ENCODE measurements around the gene FNIP1. TPM values are rescaled to one million over a fixed set of nuclear protein-coding genes. Genes with fewer than 3 reads are reported as not detected.

The FNIP1 gene
- total and polyA plus RNA-seq, 9 of the 15 experiments (the other 6 are each of a cell fraction or from before 2014, with no cell fraction given), result 5.0 to 32.8 (median 18.4) TPM

GRCh38 chr5:131605086-131605485 is 191.7 kb downstream of the FNIP1 start:
- no peak overlapping the region for H3K4me2 ChIP-seq (ENCODE audit: insufficient read depth, low read length)
- no peaks in the 10 kb centered on the region for H3K9me1 ChIP-seq (ENCODE audit: control insufficient read depth, insufficient read depth, low read length)
- no TSS peak for BruUV-seq (replicated peaks)
- WGBS (ENCODE audit: insufficient coverage, low coverage, missing lambda C conversion rate), result 48% methylated on average over 2 of the region's 2 CpGs
- H3K4me3 ChIP-seq, result no peak overlapping the region
- peaks cover 64% of the 10 kb centered on the region for H3K79me2 ChIP-seq (ENCODE audit: control insufficient read depth, insufficient read depth, low read length)
- peaks cover 19% of the 10 kb centered on the region for H4K20me1 ChIP-seq (replicated peaks; ENCODE audit: control insufficient read depth, insufficient read depth, low read length)
- ChIA-PET CTCF (ENCODE audit: low intra/inter-chr PET ratio) (no interaction called here), POLR2A (interaction anchor here (0.6 to 0.7 kb wide), 2 partner anchors 11 to 25 kb away, joined by 3 read pairs; no protein-coding TSS in a partner anchor)
- H2AFZ ChIP-seq (ENCODE audit: low read depth, low read length), result no peak overlapping the region
- H3K9ac ChIP-seq (ENCODE audit: insufficient read depth in 1 of 2, low read depth in 2 of 2, low read length in 2 of 2), result no peak overlapping the region
- no peak overlapping the region for H3K27ac ChIP-seq (ENCODE audit: extremely low read depth, low read depth, low read length)
- peaks cover 11 to 36% of the 10 kb centered on the region in 2 experiments; a peak in 4 of 5 replicates for H3K4me1 ChIP-seq (replicated peaks in 1 of 2; ENCODE audit: control insufficient read depth in 2 of 2, insufficient read depth in 2 of 2, low read length in 2 of 2)
- FAIRE-seq (no peak), ATAC-seq (no peak), DNase-seq (ENCODE audit: extremely low read depth in 1 of 4, low spot score in 3 of 4) (no peak)
- in situ Hi-C loops (cut with MboI), result no loop called here
- TF ChIP-seq NFRKB (IDR thresholded peaks at IDR 0.05; ENCODE audit: low read depth), result no peak
- intact Hi-C loops (cut with micrococcal nuclease), result no loop called here
- peaks cover 19% of the 10 kb centered on the region; the same call in 2 of the 3 replicates for H3K36me3 ChIP-seq (ENCODE audit: control insufficient read depth, insufficient read depth, low read length)
- no peaks in the 10 kb centered on the region for H3K9me3 ChIP-seq (replicated peaks; ENCODE audit: control insufficient read depth, insufficient read depth, low read depth, low read length)
- H3K27me3 ChIP-seq (ENCODE audit: control insufficient read depth in 2 of 2, insufficient read depth in 2 of 2, low read length in 2 of 2), result no peaks in the 10 kb centered on the region

- intact Hi-C loops (cut with micrococcal nuclease) (no loop called here), in situ Hi-C loops (cut with MboI) (no loop called here)
- ATAC-seq, result no peak
- CTCF ChIA-PET (ENCODE audit: low intra/inter-chr PET ratio), result no interaction called here
- H3K79me2 ChIP-seq (ENCODE audit: control insufficient read depth, insufficient read depth, low read length), result peaks cover 47% of the 10 kb centered on the region
- H4K20me1 ChIP-seq (replicated peaks; ENCODE audit: control insufficient read depth, insufficient read depth, low read length), result no peaks in the 10 kb centered on the region
- BruUV-seq (replicated peaks), result no TSS peak
- no peaks in the 10 kb centered on the region for H3K9me3 ChIP-seq (replicated peaks; ENCODE audit: control insufficient read depth, insufficient read depth, low read depth, low read length)
- DNase-seq (ENCODE audit: extremely low read depth in 1 of 4, low spot score in 3 of 4), result no peak
- no peak for TF ChIP-seq MEF2D (tag; conservative IDR thresholded peaks at IDR 0.05; ENCODE audit: low read depth)
- TF ChIP-seq KLF16 (IDR thresholded peaks at IDR 0.05), result no peak
- TF ChIP-seq KAT8 (IDR thresholded peaks at IDR 0.05; ENCODE audit: low read depth), result no peak
- no peak for TF ChIP-seq CXXC5 (CRISPR knock-in tag; IDR thresholded peaks at IDR 0.05)
- TF ChIP-seq GATAD2B (IDR thresholded peaks at IDR 0.05; ENCODE audit: borderline replicate concordance), result no peak
- no peak for TF ChIP-seq MBD2 (IDR thresholded peaks at IDR 0.05; ENCODE audit: borderline replicate concordance, low read depth)
- TF ChIP-seq IRF9 (tag; IDR thresholded peaks at IDR 0.05), result no peak
- TF ChIP-seq ADNP (tag; IDR thresholded peaks at IDR 0.05), result no peak
- TF ChIP-seq TGIF2 (CRISPR knock-in tag; IDR thresholded peaks at IDR 0.05), result no peak
- no peak for TF ChIP-seq PTTG1 (tag; IDR thresholded peaks at IDR 0.05; ENCODE audit: low read depth)
- no peak for TF ChIP-seq GTF2F1 (IDR thresholded peaks at IDR 0.05; ENCODE audit: low read depth, low read length)
- no peak for TF ChIP-seq SMARCA4 (IDR thresholded peaks at IDR 0.05)
- no peak for TF ChIP-seq ZSCAN32 (CRISPR knock-in tag; IDR thresholded peaks at IDR 0.05)
- H3K4me1 ChIP-seq (replicated peaks in 1 of 2; ENCODE audit: control insufficient read depth in 2 of 2, insufficient read depth in 2 of 2, low read length in 2 of 2), result no peaks in the 10 kb centered on the region
- no peak overlapping the region for H3K4me2 ChIP-seq (ENCODE audit: insufficient read depth, low read length)
- H3K4me3 ChIP-seq, result no peak overlapping the region
- WGBS (ENCODE audit: insufficient coverage, low coverage, missing lambda C conversion rate), result 97% methylated on average over 8 of the region's 8 CpGs
- H3K36me3 ChIP-seq (ENCODE audit: control insufficient read depth, insufficient read depth, low read length), result peaks cover 15% of the 10 kb centered on the region; the same call in 2 of the 3 replicates
- no peak overlapping the region for H2AFZ ChIP-seq (ENCODE audit: low read depth, low read length)
- no peak overlapping the region for H3K9ac ChIP-seq (ENCODE audit: insufficient read depth in 1 of 2, low read depth in 2 of 2, low read length in 2 of 2)
- no peaks in the 10 kb centered on the region for H3K27me3 ChIP-seq (ENCODE audit: control insufficient read depth in 2 of 2, insufficient read depth in 2 of 2, low read length in 2 of 2)
- POLR2A ChIA-PET, result no interaction called here
- no peak overlapping the region for H3K27ac ChIP-seq (ENCODE audit: extremely low read depth, low read depth, low read length)
- H3K9me1 ChIP-seq (ENCODE audit: control insufficient read depth, insufficient read depth, low read length), result no peaks in the 10 kb centered on the region
- FAIRE-seq, result no peak
Measured at GRCh38 chr5:131595088-131596033, 201.5 kb downstream of the FNIP1 start.

Measured in K562 (cell line).